ENCODE measurements around the gene TMEM200C.
"Not testable (repeated sequence)": the region's sequence is repeated elsewhere in the genome, so short reads cannot be mapped to it uniquely, and the experiment has no call there.

The TMEM200C gene

DNA sequence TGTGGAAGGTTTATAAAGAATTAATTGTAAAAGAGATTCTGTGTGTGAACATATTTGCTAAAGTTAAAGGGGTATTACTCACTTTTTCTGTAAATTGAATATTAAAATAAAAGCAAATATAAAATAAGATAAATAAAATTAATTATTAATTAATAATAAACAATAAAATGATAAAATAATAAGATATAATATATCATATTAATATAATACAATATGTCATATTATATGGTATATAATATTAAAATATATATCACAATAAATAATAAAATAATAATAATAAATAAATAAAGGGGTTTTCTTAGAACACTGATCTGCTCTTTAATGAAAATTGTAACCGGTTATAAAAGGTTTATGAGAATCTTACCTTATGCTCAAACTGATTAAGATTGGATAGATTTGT, 29.8 kb downstream of the TMEM200C start:
- DNase-seq (ENCODE audit: low read depth in 1 of 2, low spot score in 1 of 2): no peak
- TF ChIP-seq CTCF (IDR thresholded peaks at IDR 0.05; ENCODE audit: insufficient read depth, low read length): no peak
- TF ChIP-seq GABPA (IDR thresholded peaks at IDR 0.05; ENCODE audit: low read depth): no peak
- no peak for TF ChIP-seq REST (IDR thresholded peaks at IDR 0.05; ENCODE audit: insufficient replicate concordance, low read depth)
- no peak for TF ChIP-seq SPI1 (IDR thresholded peaks at IDR 0.05; ENCODE audit: borderline replicate concordance, low read depth)
- TF ChIP-seq POLR2AphosphoS5 (IDR thresholded peaks at IDR 0.05; ENCODE audit: low read depth): no peak
- no peaks in the 10 kb centered on the region for H3K27me3 ChIP-seq (ENCODE audit: insufficient read depth, poor library complexity, severe bottlenecking)
- no peak overlapping the region for H3K27ac ChIP-seq (replicated peaks)
- H3K4me3 ChIP-seq (replicated peaks; ENCODE audit: insufficient read depth, low read length): no peak overlapping the region

- H3K4me3 ChIP-seq (replicated peaks; ENCODE audit: insufficient read depth, low read length); H3K27ac ChIP-seq (replicated peaks); H3K27me3 ChIP-seq (ENCODE audit: insufficient read depth, poor library complexity, severe bottlenecking); DNase-seq (ENCODE audit: low read depth in 1 of 2, low spot score in 1 of 2): not testable (repeated sequence)
Observed at GRCh38 chr18:5862127-5862526, 33.2 kb downstream of the TMEM200C start.

DNA sequence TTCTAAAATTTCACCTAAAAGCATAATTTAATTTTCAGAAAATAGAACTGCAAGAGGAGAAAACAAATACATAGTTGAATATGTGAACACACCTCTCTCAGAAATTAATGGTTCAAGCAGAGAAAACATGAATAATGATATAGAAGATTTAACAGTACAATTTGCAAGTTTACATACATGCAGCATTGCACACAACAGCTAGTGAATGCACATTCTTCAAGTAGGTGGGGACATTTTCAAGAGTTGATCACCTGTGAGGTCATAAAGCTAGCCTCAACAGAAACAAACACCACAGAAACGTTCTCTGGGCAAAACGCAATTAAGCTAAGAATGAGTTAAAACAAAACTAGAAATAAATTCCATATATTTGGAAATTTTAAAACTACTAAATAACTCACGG, 38.1 kb downstream of the TMEM200C start:
- no peak for TF ChIP-seq POLR2AphosphoS5 (IDR thresholded peaks at IDR 0.05; ENCODE audit: low read depth)
- TF ChIP-seq REST (IDR thresholded peaks at IDR 0.05; ENCODE audit: insufficient replicate concordance, low read depth): no peak
- no peak for TF ChIP-seq GABPA (IDR thresholded peaks at IDR 0.05; ENCODE audit: low read depth)
- TF ChIP-seq CTCF (IDR thresholded peaks at IDR 0.05; ENCODE audit: insufficient read depth, low read length): no peak
- no peak for TF ChIP-seq SPI1 (IDR thresholded peaks at IDR 0.05; ENCODE audit: borderline replicate concordance, low read depth)
- Histone ChIP-seq H3K27me3 (ENCODE audit: insufficient read depth, poor library complexity, severe bottlenecking) (peaks cover 15% of the 10 kb centered on the region), H3K27ac (replicated peaks) (no peak overlapping the region), H3K4me3 (replicated peaks; ENCODE audit: insufficient read depth, low read length) (no peak overlapping the region)
- DNase-seq (ENCODE audit: low read depth in 1 of 2, low spot score in 1 of 2): no peak

DNA sequence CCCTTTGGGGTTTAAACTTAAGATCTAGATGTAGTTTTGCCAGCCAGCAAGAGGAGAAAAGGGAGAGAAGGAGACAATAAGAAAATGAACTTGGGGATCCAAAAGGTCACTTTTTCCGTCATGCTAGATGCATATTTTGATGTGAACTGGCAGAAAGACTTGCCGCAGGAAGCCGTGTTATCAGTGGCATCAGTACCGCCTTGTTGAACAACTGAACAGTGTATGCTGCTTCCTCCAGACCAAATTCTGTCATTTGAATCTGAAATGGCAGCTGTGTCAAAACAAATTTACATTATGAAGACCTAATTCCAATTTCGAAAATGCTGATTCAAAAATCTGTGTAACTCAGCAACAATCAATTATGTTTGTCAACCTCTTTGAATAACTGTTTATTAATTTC, 42.1 kb downstream of the TMEM200C start:
- Histone ChIP-seq H3K4me3 (replicated peaks; ENCODE audit: insufficient read depth, low read length) (no peak overlapping the region), H3K27me3 (ENCODE audit: insufficient read depth, poor library complexity, severe bottlenecking) (peaks cover 11% of the 10 kb centered on the region), H3K27ac (replicated peaks) (no peak overlapping the region)
- TF ChIP-seq GABPA (IDR thresholded peaks at IDR 0.05; ENCODE audit: low read depth) (no peak), REST (IDR thresholded peaks at IDR 0.05; ENCODE audit: insufficient replicate concordance, low read depth) (no peak), CTCF (IDR thresholded peaks at IDR 0.05; ENCODE audit: insufficient read depth, low read length) (no peak), POLR2AphosphoS5 (IDR thresholded peaks at IDR 0.05; ENCODE audit: low read depth) (no peak), SPI1 (IDR thresholded peaks at IDR 0.05; ENCODE audit: borderline replicate concordance, low read depth) (no peak)
- no peak for DNase-seq (ENCODE audit: low read depth in 1 of 2, low spot score in 1 of 2)

Measured in HL-60 (cell line).